BJ (cell line): ENCODE data around the gene MAGEB1. TPM values are rescaled to one million over a fixed set of nuclear protein-coding genes. Genes with fewer than 3 reads are reported as not detected.
A peak's percentile ranks its signal among the peaks of the same experiment; 100 is the strongest.

Source experiments
- CTCF ChIA-PET: fragments of 350-600 bp; formaldehyde crosslinking; extraction: SDS; loops from one replicate; lab custom pipeline; 2021; ENCODE audit warnings: antibody characterized with exemption, inconsistent platforms; lab: Yijun Ruan, JAX
- POLR2A ChIA-PET: fragments of 300-600 bp; sonication (Branson Sonifier 250); formaldehyde crosslinking; extraction: SDS; loops from one replicate; lab custom pipeline; 2021; ENCODE audit warnings: antibody characterized with exemption; lab: Charles Lee
- DNase-seq: peaks from one replicate; pipeline ENCODE4 v3.0.0-alpha.2; 2011; ENCODE audit warnings: low read depth
- H3K27me3 ChIP-seq: 2 replicates; pipeline ENCODE4 v1.6.0; 2011; ENCODE audit warnings: low read length; ENCODE audit not compliant: control insufficient read depth, insufficient read depth
- H3K36me3 ChIP-seq: 2 replicates; pipeline ENCODE4 v1.5.1; 2011; ENCODE audit warnings: low read length; ENCODE audit not compliant: control insufficient read depth, insufficient read depth
- H3K4me3 ChIP-seq: 2 replicates; pipeline ENCODE4 v1.5.1; 2011; ENCODE audit warnings: low read depth, mild to moderate bottlenecking, control low read depth, low read length
- polyA plus RNA-seq: library from polyadenylated mRNA; depleted of rRNA; stranded (reverse); fragments of >200 nt; gene quantifications from 2 replicates; pipeline ENCODE4 v1.2.3, GENCODE V29; 2011; rRNA removed
- TF ChIP-seq, protein P1 (sequence below): IDR thresholded peaks from 2 replicates; pipeline ENCODE4 v1.5.1; 2011; ENCODE audit warnings: low read depth, mild to moderate bottlenecking, control low read depth, inconsistent platforms, low read length, moderate library complexity; ENCODE audit not compliant: insufficient read depth

MAGEB1 gene
- polyA plus RNA-seq, 1 experiment = not detected

DNA sequence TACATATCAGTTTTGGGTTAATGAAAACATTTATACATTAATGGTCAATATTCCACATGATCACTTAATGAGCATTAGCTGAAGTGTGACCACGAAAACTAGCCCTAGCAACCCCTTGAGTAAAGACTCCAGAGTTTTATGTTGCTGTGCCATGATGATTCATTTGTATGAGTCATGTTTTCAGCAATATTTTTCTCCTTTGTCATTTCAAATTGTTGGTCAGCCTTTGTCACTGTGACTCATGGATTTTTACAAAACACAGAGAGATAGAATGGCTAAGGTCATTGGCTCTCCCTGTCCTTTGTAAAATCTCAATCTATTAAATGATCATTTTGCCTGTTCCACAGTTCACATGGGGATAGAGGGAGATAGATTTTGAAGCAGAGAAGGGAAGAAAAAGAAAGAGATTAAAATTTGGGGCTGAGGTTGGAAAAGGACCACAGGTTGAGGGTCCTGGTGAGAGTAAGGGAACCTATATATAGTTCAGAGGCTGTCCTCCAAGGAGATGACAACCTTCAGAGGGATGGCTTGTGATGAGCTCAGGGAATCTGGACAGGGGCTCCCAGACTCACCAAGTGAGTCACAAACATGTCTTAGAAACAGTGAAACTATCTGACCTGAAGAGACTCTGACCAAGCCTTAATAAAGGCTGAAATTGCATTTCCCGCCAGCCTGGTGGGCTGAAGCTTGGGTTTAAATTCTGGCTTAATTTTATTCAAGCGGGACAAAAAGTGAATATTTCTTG lies 36.7 kb downstream of the MAGEB1 start:
- ChIA-PET CTCF (no interaction called here), POLR2A (no interaction called here)
- Histone ChIP-seq H3K4me3 (no peak overlapping the region), H3K27me3 (no peaks in the 10 kb centered on the region), H3K36me3 (no peaks in the 10 kb centered on the region)
- TF ChIP-seq, protein P1, sequence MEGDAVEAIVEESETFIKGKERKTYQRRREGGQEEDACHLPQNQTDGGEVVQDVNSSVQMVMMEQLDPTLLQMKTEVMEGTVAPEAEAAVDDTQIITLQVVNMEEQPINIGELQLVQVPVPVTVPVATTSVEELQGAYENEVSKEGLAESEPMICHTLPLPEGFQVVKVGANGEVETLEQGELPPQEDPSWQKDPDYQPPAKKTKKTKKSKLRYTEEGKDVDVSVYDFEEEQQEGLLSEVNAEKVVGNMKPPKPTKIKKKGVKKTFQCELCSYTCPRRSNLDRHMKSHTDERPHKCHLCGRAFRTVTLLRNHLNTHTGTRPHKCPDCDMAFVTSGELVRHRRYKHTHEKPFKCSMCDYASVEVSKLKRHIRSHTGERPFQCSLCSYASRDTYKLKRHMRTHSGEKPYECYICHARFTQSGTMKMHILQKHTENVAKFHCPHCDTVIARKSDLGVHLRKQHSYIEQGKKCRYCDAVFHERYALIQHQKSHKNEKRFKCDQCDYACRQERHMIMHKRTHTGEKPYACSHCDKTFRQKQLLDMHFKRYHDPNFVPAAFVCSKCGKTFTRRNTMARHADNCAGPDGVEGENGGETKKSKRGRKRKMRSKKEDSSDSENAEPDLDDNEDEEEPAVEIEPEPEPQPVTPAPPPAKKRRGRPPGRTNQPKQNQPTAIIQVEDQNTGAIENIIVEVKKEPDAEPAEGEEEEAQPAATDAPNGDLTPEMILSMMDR = no peak
- DNase-seq = peak; percentile 77

DNA sequence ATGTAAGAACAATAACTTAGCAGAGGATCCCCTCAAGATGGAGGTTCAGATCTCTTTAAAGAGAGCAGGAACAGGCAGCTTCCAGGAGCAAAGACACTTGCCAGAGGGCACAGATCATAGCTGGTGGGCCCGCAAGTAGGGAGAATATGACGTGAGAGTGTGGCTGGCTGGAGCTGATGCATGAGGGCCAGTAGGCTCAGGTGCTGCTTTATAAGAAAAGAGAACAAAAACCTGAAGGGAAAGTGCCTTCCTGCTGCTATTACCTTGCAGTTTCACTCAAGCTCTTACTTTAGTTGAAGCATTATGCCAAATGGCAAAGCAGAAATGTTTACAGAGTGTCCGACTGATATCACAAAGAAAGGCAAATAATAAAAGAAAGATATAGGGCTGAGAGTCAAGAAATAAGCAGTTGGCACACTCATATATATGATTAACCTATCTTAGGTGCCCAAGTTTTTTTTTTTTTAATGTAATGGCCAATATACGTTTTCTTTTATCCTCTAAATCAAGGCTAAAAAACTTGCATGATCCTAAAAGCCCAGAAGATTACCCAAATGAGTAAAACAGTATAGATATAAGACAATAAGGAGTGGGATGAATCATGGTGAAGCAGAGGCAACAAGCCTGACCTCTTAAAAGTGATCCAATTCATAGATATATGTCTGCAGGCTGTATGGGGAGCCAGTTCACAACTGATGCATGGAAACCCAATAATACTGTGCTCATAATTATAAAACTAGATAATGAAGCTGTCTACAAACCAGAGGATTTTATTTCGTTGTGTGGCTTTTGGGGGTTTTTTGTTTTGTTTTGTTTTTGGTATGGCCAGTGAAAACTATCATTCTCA lies 49.7 kb downstream of the MAGEB1 start:
- POLR2A ChIA-PET = no interaction called here

DNA sequence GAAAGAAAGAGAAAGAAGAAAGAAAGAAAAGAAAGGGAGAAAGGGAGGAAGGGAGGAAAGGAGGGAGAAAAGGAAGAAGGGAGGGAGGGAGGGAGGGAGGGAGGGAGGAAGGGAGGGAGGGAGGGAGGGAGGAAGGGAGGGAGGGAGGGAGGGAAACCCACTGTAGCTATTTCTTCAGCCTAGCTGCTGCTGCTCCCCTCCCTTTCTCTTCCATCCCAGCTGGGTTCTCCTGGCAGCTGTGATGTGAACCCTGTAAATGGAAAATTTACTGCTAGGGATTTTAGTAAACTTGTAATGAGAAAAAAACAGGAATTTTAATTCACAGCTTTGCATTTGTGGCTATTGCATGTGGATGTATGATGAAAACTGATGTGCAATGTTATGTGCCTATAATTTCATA lies 54.3 kb downstream of the MAGEB1 start:
- TF ChIP-seq, protein P1 = no peak
- Histone ChIP-seq H3K27me3 (no peaks in the 10 kb centered on the region), H3K36me3 (no peaks in the 10 kb centered on the region), H3K4me3 (no peak overlapping the region)
- DNase-seq = no peak
- POLR2A ChIA-PET = no interaction called here
- CTCF ChIA-PET = interaction anchor here (0.6 kb wide), 1 partner anchor 298 kb away, joined by 4 read pairs; no protein-coding TSS in a partner anchor

More for the DNA sequence above, 49.7 kb downstream of the MAGEB1 start:
- DNase-seq = no peak
- TF ChIP-seq, protein P1 = no peak
- Histone ChIP-seq H3K27me3 (no peaks in the 10 kb centered on the region), H3K36me3 (no peaks in the 10 kb centered on the region), H3K4me3 (no peak overlapping the region)
- CTCF ChIA-PET = no interaction called here

Other genes with a start within 250 kb of the MAGEB1 start
- not detected in 2 replicates for gene MAGEB2, start 31.6 kb upstream of the MAGEB1 start, polyA plus RNA-seq
- gene MAGEB3, start 16.5 kb upstream of the MAGEB1 start, polyA plus RNA-seq = not detected in 2 replicates
- not detected in 2 replicates for gene MAGEB4, start 5.1 kb upstream of the MAGEB1 start, polyA plus RNA-seq
- 0.05 and 0.10 TPM in 2 replicates for gene NR0B1, start 62.2 kb downstream of the MAGEB1 start, polyA plus RNA-seq